ENCODE results near the gene MYH7B.

Gene MYH7B

DNA sequence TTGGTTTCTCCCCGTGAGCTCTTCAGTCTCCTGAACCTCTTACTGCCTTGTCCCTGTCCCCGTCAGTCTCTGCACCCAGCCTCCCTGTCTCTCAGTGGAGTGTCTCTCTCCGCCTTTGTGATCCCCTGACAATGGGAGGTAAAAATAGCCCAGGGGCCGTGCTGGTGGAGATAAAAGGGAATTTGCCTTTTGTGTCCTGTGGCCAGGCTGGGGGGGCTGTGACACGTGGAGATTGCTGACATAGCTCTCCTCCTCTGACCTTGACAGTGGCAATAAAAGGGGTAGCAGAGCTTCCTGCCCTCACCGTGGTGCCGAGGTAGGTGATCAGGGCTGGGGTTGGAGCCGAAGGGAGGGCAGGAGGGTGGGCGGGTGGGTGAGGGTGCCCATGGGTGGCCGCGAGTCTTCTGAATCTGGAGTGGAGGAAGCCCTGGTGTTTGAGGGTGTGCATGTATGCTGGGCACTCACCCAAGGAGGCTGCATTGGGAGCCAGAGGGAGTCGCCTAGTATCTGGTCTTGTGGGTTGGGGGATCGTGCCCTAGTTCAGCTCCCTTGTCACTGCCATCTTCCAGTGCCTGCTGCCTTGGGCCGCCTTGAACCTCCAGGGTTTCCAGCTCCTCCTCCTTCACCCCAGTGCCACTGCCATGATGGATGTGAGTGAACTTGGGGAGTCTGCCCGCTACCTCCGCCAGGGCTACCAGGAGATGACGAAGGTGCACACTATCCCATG, 21.9 kb downstream of the MYH7B start:
- H3K9me3 ChIP-seq (ENCODE audit: severe bottlenecking): no peaks in the 10 kb centered on the region
- H3K36me3 ChIP-seq (ENCODE audit: low read depth): no peaks in the 10 kb centered on the region
- H3K27ac ChIP-seq (ENCODE audit: poor library complexity, severe bottlenecking): no peak overlapping the region
- TF ChIP-seq, protein P1, sequence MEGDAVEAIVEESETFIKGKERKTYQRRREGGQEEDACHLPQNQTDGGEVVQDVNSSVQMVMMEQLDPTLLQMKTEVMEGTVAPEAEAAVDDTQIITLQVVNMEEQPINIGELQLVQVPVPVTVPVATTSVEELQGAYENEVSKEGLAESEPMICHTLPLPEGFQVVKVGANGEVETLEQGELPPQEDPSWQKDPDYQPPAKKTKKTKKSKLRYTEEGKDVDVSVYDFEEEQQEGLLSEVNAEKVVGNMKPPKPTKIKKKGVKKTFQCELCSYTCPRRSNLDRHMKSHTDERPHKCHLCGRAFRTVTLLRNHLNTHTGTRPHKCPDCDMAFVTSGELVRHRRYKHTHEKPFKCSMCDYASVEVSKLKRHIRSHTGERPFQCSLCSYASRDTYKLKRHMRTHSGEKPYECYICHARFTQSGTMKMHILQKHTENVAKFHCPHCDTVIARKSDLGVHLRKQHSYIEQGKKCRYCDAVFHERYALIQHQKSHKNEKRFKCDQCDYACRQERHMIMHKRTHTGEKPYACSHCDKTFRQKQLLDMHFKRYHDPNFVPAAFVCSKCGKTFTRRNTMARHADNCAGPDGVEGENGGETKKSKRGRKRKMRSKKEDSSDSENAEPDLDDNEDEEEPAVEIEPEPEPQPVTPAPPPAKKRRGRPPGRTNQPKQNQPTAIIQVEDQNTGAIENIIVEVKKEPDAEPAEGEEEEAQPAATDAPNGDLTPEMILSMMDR (IDR thresholded peaks at IDR 0.05; ENCODE audit: poor library complexity, severe bottlenecking): no peak
- no peaks in the 10 kb centered on the region for H3K27me3 ChIP-seq (ENCODE audit: insufficient read depth, poor library complexity, severe bottlenecking)
- H3K4me3 ChIP-seq (ENCODE audit: severe bottlenecking): no peak overlapping the region
- ATAC-seq (ENCODE audit: low read depth): 0 out of 3 replicates have a peak, but pooled peaks have one; percentile 4
- no peaks in the 10 kb centered on the region for H3K4me1 ChIP-seq (ENCODE audit: insufficient read depth, poor library complexity, severe bottlenecking)
- peak; percentile 74 for DNase-seq (ENCODE audit: low spot score)

- no peak for ATAC-seq (ENCODE audit: low read depth)
- Histone ChIP-seq H3K27me3 (ENCODE audit: insufficient read depth, poor library complexity, severe bottlenecking) (no peaks in the 10 kb centered on the region), H3K9me3 (ENCODE audit: severe bottlenecking) (no peaks in the 10 kb centered on the region), H3K36me3 (ENCODE audit: low read depth) (no peaks in the 10 kb centered on the region), H3K4me1 (ENCODE audit: insufficient read depth, poor library complexity, severe bottlenecking) (no peaks in the 10 kb centered on the region), H3K27ac (ENCODE audit: poor library complexity, severe bottlenecking) (no peak overlapping the region), H3K4me3 (ENCODE audit: severe bottlenecking) (no peak overlapping the region)
- DNase-seq (ENCODE audit: low spot score): no peak
- TF ChIP-seq, protein P1 (IDR thresholded peaks at IDR 0.05; ENCODE audit: poor library complexity, severe bottlenecking): no peak
These were observed 22.6 kb downstream of the MYH7B start for GRCh38 chr20:34978092-34978744.

GRCh38 chr20:34979366-34980153, 23.9 kb downstream of the MYH7B start:
- TF ChIP-seq, protein P1 (IDR thresholded peaks at IDR 0.05; ENCODE audit: poor library complexity, severe bottlenecking): no peak
- Histone ChIP-seq H3K9me3 (ENCODE audit: severe bottlenecking) (no peaks in the 10 kb centered on the region), H3K27ac (ENCODE audit: poor library complexity, severe bottlenecking) (no peak overlapping the region), H3K4me1 (ENCODE audit: insufficient read depth, poor library complexity, severe bottlenecking) (no peaks in the 10 kb centered on the region), H3K4me3 (ENCODE audit: severe bottlenecking) (no peak overlapping the region), H3K36me3 (ENCODE audit: low read depth) (no peaks in the 10 kb centered on the region), H3K27me3 (ENCODE audit: insufficient read depth, poor library complexity, severe bottlenecking) (no peaks in the 10 kb centered on the region)
- peak; percentile 8; the same call in 2 of the 3 replicates for ATAC-seq (ENCODE audit: low read depth)
- DNase-seq (ENCODE audit: low spot score): peak; percentile 88

GRCh38 chr20:34980543-34981233, 25.0 kb downstream of the MYH7B start:
- DNase-seq (ENCODE audit: low spot score) (peak; percentile 83), ATAC-seq (ENCODE audit: low read depth) (no peak)
- H3K36me3 ChIP-seq (ENCODE audit: low read depth): no peaks in the 10 kb centered on the region

More at GRCh38 chr20:34980543-34981233, 25.0 kb downstream of the MYH7B start:
- TF ChIP-seq, protein P1 (IDR thresholded peaks at IDR 0.05; ENCODE audit: poor library complexity, severe bottlenecking): no peak
- no peaks in the 10 kb centered on the region for H3K27me3 ChIP-seq (ENCODE audit: insufficient read depth, poor library complexity, severe bottlenecking)
- no peak overlapping the region for H3K4me3 ChIP-seq (ENCODE audit: severe bottlenecking)
- no peaks in the 10 kb centered on the region for H3K9me3 ChIP-seq (ENCODE audit: severe bottlenecking)
- H3K27ac ChIP-seq (ENCODE audit: poor library complexity, severe bottlenecking): no peak overlapping the region
- H3K4me1 ChIP-seq (ENCODE audit: insufficient read depth, poor library complexity, severe bottlenecking): no peaks in the 10 kb centered on the region

All from RWPE2 (cell line).